GM12875 (cell line): ENCODE measurements around the gene SH3TC1.

Source experiments
- H3K4me3 ChIP-seq: one replicate; pipeline ENCODE4 v1.5.1; 2011; ENCODE audit warnings: low read depth, low read length, control low read depth
- TF ChIP-seq, protein P1 (sequence below): IDR thresholded peaks from 2 replicates; pipeline ENCODE4 v1.5.1; 2011; ENCODE audit warnings: low read depth, mild to moderate bottlenecking, control low read depth, inconsistent platforms, low read length, moderate library complexity, borderline replicate concordance; ENCODE audit not compliant: insufficient read depth

The SH3TC1 gene

DNA sequence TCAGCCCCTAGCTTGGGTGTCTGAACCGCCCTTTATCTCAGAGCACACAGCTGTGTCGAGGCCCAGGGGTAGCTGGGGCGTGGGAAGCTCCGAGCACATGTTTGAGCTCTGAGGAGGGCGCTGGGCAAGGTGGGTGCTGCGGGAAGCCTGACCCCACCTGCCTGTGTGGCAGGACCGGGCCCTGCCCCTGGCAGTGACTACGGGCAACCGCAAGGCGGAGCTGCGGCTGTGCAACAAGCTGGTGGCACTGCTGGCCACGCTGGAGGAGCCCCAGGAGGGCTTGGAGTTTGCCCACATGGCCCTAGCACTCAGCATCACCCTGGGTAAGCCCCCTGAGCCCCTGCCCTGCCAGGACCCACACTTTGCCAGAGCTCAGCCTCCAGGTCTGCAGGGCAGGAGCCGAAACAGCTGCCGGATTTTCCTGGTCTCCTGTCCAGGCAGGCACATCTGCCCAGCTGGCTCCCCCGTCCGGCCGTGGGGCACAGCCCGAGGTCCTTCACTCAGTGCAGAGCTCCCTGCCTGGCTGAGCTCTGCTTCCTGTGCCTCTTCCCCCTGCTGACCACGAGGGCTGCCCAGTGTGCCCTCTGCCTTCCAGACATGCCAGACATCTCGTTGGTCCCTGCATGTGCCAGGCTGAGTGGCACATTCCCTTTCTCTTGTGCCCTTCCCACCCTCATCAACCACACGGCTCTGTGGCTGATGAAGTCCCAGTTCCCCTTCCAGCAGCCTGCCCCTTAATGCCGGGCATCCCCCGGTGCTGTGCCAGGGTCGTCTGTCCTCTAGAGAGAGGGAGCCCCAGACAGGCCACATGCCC, 37.2 kb downstream of the SH3TC1 start:
- TF ChIP-seq, protein P1, sequence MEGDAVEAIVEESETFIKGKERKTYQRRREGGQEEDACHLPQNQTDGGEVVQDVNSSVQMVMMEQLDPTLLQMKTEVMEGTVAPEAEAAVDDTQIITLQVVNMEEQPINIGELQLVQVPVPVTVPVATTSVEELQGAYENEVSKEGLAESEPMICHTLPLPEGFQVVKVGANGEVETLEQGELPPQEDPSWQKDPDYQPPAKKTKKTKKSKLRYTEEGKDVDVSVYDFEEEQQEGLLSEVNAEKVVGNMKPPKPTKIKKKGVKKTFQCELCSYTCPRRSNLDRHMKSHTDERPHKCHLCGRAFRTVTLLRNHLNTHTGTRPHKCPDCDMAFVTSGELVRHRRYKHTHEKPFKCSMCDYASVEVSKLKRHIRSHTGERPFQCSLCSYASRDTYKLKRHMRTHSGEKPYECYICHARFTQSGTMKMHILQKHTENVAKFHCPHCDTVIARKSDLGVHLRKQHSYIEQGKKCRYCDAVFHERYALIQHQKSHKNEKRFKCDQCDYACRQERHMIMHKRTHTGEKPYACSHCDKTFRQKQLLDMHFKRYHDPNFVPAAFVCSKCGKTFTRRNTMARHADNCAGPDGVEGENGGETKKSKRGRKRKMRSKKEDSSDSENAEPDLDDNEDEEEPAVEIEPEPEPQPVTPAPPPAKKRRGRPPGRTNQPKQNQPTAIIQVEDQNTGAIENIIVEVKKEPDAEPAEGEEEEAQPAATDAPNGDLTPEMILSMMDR: no peak
- no peak overlapping the region for H3K4me3 ChIP-seq

DNA sequence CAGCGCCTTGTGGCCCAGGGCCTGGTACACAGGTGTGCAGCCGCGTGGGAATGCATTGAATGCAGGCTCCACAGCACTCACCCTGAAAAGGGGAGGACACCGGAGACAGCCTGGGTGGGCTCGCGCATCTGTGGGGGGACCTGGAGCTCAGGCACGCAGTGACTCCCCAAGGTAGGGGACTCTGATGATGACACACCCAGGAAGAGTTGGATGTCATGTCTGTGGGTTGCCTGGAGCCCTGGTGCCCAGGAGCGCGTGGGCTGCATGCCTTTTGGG, 37.8 kb downstream of the SH3TC1 start:
- TF ChIP-seq, protein P1: no peak
- no peak overlapping the region for H3K4me3 ChIP-seq

DNA sequence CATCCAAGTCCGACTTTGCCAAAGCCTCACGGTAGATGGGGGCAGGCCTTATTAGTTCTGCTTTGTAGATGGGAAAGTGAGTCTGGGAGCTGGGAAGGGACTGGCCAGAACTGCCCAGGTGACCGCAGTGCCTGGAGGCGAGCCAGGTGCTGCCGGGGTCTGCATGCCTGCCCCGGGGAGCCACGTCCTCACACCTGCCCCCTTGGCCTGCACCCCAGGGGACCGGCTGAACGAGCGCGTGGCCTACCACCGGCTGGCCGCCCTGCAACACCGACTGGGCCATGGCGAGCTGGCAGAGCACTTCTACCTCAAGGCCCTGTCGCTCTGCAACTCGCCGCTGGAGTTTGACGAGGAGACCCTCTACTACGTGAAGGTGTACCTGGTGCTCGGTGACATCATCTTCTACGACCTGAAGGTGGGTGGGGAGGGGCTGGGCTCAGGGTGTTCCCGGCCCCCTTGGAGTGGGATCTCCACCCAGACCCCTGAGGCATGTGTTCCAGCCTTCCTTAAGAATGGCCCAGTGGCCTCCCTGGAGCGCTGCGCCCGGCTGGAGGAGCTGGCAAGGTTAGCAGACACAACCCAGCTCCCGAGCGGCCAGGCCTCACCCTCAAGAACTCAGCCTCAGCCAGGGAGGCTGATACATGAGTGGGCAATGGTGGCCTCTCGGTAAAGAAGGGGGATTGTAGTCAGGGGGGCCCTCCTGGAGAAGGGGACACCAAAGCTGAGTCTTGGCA, 38.3 kb downstream of the SH3TC1 start:
- no peak overlapping the region for H3K4me3 ChIP-seq
- TF ChIP-seq, protein P1: no peak

DNA sequence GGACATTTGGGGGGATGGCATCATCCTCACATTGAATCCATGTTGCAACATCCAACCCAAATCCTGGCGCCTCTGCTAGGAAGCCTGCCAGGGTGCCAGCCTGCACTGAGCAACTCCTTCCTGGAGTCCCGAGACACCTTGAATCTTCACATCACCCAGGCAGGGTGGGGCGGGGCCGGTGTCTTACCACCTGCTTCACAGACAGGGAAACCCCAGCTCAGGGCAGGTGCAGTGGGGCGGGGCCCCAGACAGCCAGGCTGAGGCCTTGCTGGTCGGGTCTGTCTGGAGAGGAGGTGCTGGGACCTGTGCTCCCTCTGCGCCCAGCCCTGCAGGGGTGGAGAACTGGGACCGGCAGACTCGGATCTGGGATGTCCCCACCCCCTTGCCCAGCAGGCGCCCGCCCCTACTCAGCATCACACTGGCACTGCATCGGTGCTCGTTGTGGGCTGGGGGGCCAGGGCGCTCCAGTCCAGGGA, 39.0 kb downstream of the SH3TC1 start:
- TF ChIP-seq, protein P1: no peak
- H3K4me3 ChIP-seq: no peak overlapping the region

DNA sequence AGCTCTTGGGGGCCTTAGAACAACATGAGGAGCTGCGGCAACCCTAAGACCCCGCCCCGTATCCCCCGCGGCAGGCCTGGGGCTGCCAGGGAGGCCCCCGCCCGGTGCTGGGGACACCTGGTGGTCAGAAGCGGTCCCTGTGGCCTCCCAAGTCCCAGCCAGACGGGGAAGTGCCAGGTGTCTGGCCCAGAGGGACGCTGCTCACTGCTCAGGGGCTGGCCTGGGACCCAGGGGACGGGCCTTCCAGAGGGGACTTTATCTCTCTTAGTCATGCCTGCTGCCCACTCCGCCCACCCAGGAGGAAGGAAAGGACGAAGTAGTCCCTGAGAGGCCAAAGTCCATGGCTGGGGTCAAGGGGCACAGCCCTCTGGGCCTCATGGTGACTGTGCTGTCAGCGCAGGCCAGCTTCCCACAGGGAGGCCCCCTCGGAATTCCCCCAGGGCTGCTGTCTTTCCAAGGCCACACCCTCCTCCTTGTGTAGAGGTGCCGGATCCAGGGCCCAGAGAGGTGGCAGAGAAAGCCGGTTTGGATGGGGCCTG, 39.5 kb downstream of the SH3TC1 start:
- H3K4me3 ChIP-seq: no peak overlapping the region
- TF ChIP-seq, protein P1: peak; percentile 38; the same call in 1 of the 2 replicates

DNA sequence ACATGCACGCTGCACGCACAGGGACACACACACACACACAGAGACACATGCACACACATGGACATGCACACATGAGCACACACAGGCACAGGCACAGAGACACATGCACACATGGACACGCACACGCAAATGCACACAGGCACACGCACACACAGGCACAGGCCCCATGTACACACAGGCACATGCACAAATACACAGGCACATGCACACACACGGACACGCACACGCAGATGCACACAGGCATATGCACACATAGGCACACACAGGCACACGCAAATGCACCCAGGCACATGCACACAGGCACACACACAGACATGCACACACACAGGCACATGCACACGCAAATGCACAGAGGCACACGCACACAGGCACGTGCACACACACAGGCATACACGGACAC, 40.1 kb downstream of the SH3TC1 start:
- TF ChIP-seq, protein P1: no peak
- no peak overlapping the region for H3K4me3 ChIP-seq
